Coronary artery (tissue), 2 donors: Measurements from ENCODE around the gene ITGA2.
A peak's percentile ranks its signal among the peaks of the same experiment; 100 is the strongest.

Experiments
- DNase-seq: peaks from one replicate; pipeline ENCODE4 v3.0.0-alpha.2; 2017; ENCODE audit warnings: low spot score
- H3K27ac ChIP-seq, 2 donors: fragments of 200-600 bp; sonication (generic); one replicate each; pipeline ENCODE4 v1.5.1; 2016 to 2019
- H3K4me3 ChIP-seq: fragments of 200-600 bp; sonication (generic); 2 replicates; pipeline ENCODE4 v1.5.1; 2016; ENCODE audit warnings: mild to moderate bottlenecking, moderate library complexity
- CTCF ChIP-seq: fragments of 200-600 bp; sonication (generic); IDR thresholded peaks from one replicate; pipeline ENCODE4 v1.5.1; 2019; ENCODE audit warnings: antibody characterized with exemption

ITGA2 gene

GRCh38 chr5:52989025-52989780 lies at the start of gene ITGA2:
TSS of gene ITGA2 (plus strand) at chr5:52989352. CDS start at chr5:52989469, 117 bp downstream.
- TF ChIP-seq CTCF, result no peak
- peak within 1 kb of the TSS; percentile 3 to 65 for H3K27ac ChIP-seq
- H3K4me3 ChIP-seq, result peak within 1 kb of the TSS; percentile 75
- no peak for DNase-seq

DNA sequence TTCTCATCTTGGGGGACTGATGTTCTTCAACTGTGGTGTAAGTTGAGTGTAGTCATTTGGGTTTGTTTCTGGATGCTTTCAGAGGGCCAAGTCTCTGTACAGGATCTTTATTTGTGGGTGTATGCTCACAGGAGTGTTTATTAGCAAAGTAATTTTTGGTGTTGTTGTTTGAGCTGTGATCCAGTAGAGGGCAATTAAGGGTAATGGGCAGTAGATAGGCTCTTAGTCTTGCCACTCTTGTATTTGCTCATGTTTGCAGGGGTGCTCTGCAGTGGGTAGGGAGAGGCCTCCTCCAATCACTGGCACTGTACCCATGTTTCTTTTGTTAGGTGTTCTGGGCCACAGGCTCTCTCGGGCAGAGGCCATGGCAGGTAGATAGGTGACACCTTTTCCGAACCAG lies 45.9 kb upstream of the ITGA2 start:
- no peak for TF ChIP-seq CTCF
- DNase-seq, result no peak
- Histone ChIP-seq H3K4me3 (no peak overlapping the region), H3K27ac (no peak overlapping the region)

DNA sequence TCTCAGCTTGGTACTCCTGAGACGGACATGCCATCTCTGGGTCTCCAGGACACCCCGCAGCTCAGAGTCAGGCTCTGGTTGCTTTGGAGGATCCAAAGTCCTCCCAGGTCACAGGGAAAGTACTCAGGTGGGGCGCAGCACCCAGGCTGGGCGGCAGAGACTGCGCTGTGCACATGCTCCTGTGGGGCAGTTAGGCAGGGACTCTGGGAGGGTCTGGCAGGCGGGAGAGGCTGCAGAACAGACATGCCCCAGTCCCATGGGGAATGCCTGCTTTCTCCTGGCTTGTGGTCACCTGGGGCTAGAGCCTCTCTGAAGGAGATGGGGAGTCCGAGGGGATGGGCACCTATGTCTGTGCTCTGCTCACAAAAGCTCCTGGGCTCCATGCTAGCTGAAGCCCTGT lies 45.3 kb upstream of the ITGA2 start:
- H3K4me3 ChIP-seq, result no peak overlapping the region
- DNase-seq, result no peak
- H3K27ac ChIP-seq, result peak overlapping the region in 1 of 2 donors; percentile 26
- no peak for TF ChIP-seq CTCF

GRCh38 chr5:52945040-52945439 lies 44.1 kb upstream of the ITGA2 start:
- Histone ChIP-seq H3K4me3 (peak overlapping the region; percentile 60), H3K27ac (peak overlapping the region in 1 of 2 donors; percentile 61)
- TF ChIP-seq CTCF, result no peak
- DNase-seq, result no peak

DNA sequence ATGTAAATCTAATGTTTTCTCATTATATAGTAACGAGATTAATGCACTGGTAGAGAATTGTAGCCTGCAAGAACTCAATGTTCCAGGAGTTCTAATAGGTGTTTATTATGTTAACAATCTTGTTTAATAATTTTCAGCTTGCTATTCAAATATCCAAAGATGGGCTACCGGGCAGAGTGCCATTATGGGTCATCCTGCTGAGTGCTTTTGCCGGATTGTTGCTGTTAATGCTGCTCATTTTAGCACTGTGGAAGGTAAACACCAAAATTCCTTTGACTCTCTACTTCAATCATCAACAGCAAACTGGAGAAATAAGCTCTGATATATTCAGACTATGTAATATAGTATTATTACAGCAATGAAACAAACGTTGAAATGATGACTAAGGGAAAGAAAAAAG lies 41.9 kb upstream of the ITGA2 start:
- Histone ChIP-seq H3K27ac (no peak overlapping the region), H3K4me3 (no peak overlapping the region)
- no peak for TF ChIP-seq CTCF
- no peak for DNase-seq

DNA sequence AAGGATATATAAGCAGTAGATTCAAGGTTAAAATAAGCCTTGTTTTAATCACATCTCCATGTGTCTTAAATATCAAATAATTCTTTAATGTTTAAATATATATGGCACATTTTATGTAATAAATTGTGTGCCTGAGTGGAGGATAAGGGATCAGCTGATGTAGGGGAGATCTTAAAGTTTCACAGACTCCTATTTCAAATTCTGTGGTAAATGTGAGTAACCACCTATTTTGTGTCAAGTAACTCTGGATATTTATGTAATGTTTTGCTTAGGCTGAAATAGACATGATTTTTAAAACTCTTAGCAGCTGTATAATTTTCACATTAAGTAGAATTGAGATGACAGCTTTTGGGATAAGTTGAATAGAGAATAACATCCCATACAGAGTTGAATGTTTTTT lies 41.3 kb upstream of the ITGA2 start:
- no peak for DNase-seq
- H3K27ac ChIP-seq, result no peak overlapping the region
- no peak for TF ChIP-seq CTCF
- no peak overlapping the region for H3K4me3 ChIP-seq

- no peak for TF ChIP-seq CTCF
- DNase-seq, result no peak
- no peak overlapping the region for H3K27ac ChIP-seq
- no peak overlapping the region for H3K4me3 ChIP-seq
Observed at GRCh38 chr5:52948418-52949076, 40.6 kb upstream of the ITGA2 start.
